HCT116 (cell line): ENCODE results near the gene NPEPL1. TPM values are rescaled to one million over a fixed set of nuclear protein-coding genes. Genes with fewer than 3 reads are reported as not detected.

Experiments used
- ATAC-seq: fragments of 200-7000 bp; cut with Tn5 transposase; 2 replicates; pipeline ENCODE4 v1.9.1; 2020; ENCODE audit warnings: mild to moderate bottlenecking, moderate library complexity
- BruUV-seq: library from RNA; stranded (reverse); fragments of 400-500 nt; replicated peaks from 2 replicates; lab custom pipeline; 2021; lab: Mats Ljungman, UMichigan
- CTCF ChIA-PET: fragments of 300-600 bp; sonication (Branson Sonifier 250); formaldehyde crosslinking; loops from one replicate; lab custom pipeline; 2021; ENCODE audit warnings: antibody characterized with exemption; lab: Charles Lee
- POLR2A ChIA-PET: fragments of 300-600, 350-600 bp; sonication (Branson Sonifier 250); formaldehyde crosslinking; loops from one replicate; lab custom pipeline; 2021; ENCODE audit warnings: antibody characterized with exemption; lab: Charles Lee
- RAD21 ChIA-PET, 2 experiments: fragments of 300-600 bp; sonication (Branson Sonifier 250); formaldehyde crosslinking; loops; one replicate each; lab custom pipeline; 2023; ENCODE audit warnings: low total read pairs in 2 of 2; ENCODE audit not compliant: uncharacterized antibody in 2 of 2, unreplicated experiment in 2 of 2, low non-redundant PET in 1 of 2; lab: Charles Lee
- DNase-seq: peaks from one replicate; pipeline ENCODE4 v3.0.0-alpha.2; 2010; ENCODE audit warnings: low read depth, low spot score
- H2AFZ ChIP-seq: fragments of 200-600 bp; shearing (Covaris generic), sonication (generic); 2 replicates; pipeline ENCODE4 v1.6.1; 2017; ENCODE audit warnings: low read depth, mixed run types, mixed read lengths, antibody characterized with exemption, low read length; ENCODE audit not compliant: poor library complexity, severe bottlenecking
- H3K27ac ChIP-seq: 2 replicates; pipeline ENCODE4 v1.5.1; 2012; ENCODE audit warnings: low read depth, low read length
- H3K27me3 ChIP-seq: fragments of 200-600 bp; sonication (generic); 2 replicates; pipeline ENCODE4 v1.6.1; 2016; ENCODE audit warnings: mixed run types, low read length, mixed read lengths; ENCODE audit not compliant: insufficient read depth
- H3K36me3 ChIP-seq, 2 experiments: fragments of 200-500 bp in 1 of 2; fragments of 200-600 bp in 1 of 2; sonication (Bioruptor generic) in 1 of 2; sonication (generic) in 1 of 2; 2 replicates each; pipeline versions ENCODE4 v1.5.1 to v1.6.1; 2014 to 2016; ENCODE audit warnings: low read length in 2 of 2, inconsistent platforms in 1 of 2, mixed read lengths in 1 of 2, mixed run types in 1 of 2; ENCODE audit not compliant: insufficient read depth in 2 of 2, control insufficient read depth in 1 of 2
- H3K4me1 ChIP-seq, 2 experiments: fragments of 200-600 bp in 1 of 2; sonication (generic) in 1 of 2; 2 replicates each; pipeline versions ENCODE4 v1.5.1 to v1.6.1; 2012 to 2017; ENCODE audit warnings: low read length in 2 of 2, inconsistent platforms in 1 of 2, mild to moderate bottlenecking in 1 of 2, mixed read lengths in 1 of 2, mixed run types in 1 of 2, moderate library complexity in 1 of 2; ENCODE audit not compliant: insufficient read depth in 2 of 2, control insufficient read depth in 1 of 2
- H3K4me2 ChIP-seq: fragments of 200-600 bp; sonication (generic); 2 replicates; pipeline ENCODE4 v1.6.1; 2017; ENCODE audit warnings: mixed run types, low read length, mixed read lengths
- H3K4me3 ChIP-seq, 2 experiments: fragments of 200-600 bp in 1 of 2; sonication (generic) in 1 of 2; replicated peaks in 1 of 2; 2 replicates each; pipeline ENCODE4 v1.5.1; 2011 to 2016; ENCODE audit warnings: low read length in 2 of 2, control low read depth in 1 of 2, low read depth in 1 of 2, mild to moderate bottlenecking in 1 of 2, mixed read lengths in 1 of 2, mixed run types in 1 of 2
- H3K79me2 ChIP-seq: fragments of 200-600 bp; sonication (generic); 2 replicates; pipeline ENCODE4 v1.6.1; 2017; ENCODE audit warnings: mild to moderate bottlenecking, mixed run types, low read length, moderate library complexity, mixed read lengths; ENCODE audit not compliant: insufficient read depth
- H3K9ac ChIP-seq: fragments of 200-600 bp; sonication (generic); 2 replicates; pipeline ENCODE4 v1.6.1; 2016; ENCODE audit warnings: low read length, mixed read lengths
- H3K9me2 ChIP-seq: fragments of 200-600 bp; sonication (generic), shearing (Covaris generic); 2 replicates; pipeline ENCODE4 v1.6.1; 2017; ENCODE audit warnings: mixed run types, mild to moderate bottlenecking, moderate library complexity; ENCODE audit not compliant: insufficient read depth
- H3K9me3 ChIP-seq, 2 experiments: fragments of 200-500 bp in 1 of 2; fragments of 200-600 bp in 1 of 2; sonication (Bioruptor generic) in 1 of 2; sonication (generic) in 1 of 2; 2 replicates each; pipeline ENCODE4 v1.6.1; 2014 to 2017; ENCODE audit warnings: low read length in 2 of 2, mixed read lengths in 2 of 2, inconsistent platforms in 1 of 2, low read depth in 1 of 2, mild to moderate bottlenecking in 1 of 2, mixed run types in 1 of 2, moderate library complexity in 1 of 2; ENCODE audit not compliant: control insufficient read depth in 1 of 2, insufficient read depth in 1 of 2
- H4K20me1 ChIP-seq: fragments of 200-600 bp; sonication (generic), shearing (Covaris generic); 2 replicates; pipeline ENCODE4 v1.6.1; 2017; ENCODE audit warnings: mixed run types, mild to moderate bottlenecking, moderate library complexity; ENCODE audit not compliant: insufficient read depth
- CBX3 ChIP-seq: IDR thresholded peaks from 2 replicates; pipeline ENCODE4 v1.6.1; 2012; ENCODE audit warnings: low read depth
- CEBPB ChIP-seq: IDR thresholded peaks from 2 replicates; pipeline ENCODE4 v1.6.1; 2012; ENCODE audit warnings: low read depth
- TCF7L2 ChIP-seq: IDR thresholded peaks from 2 replicates; pipeline ENCODE4 v1.7.0; 2011; ENCODE audit warnings: borderline replicate concordance, inconsistent platforms; ENCODE audit not compliant: insufficient read depth, insufficient read length; ENCODE audit errors: extremely low read depth
- intact Hi-C: fragments of 100-400 bp; cut with micrococcal nuclease; formaldehyde crosslinking; loops from 2 replicates; pipeline ENCODE4 v1.10.0; 2022
- total RNA-seq: library from RNA; stranded (reverse); gene quantifications from one replicate; pipeline ENCODE4 v1.2.1, GENCODE V29; 2021; ENCODE audit not compliant: unreplicated experiment
- TF ChIP-seq, protein P1 (sequence below): IDR thresholded peaks from 2 replicates; pipeline ENCODE4 v1.6.1; 2012
- TF ChIP-seq, protein P2 (sequence below): IDR thresholded peaks from 2 replicates; pipeline ENCODE4 v1.6.1; 2012; ENCODE audit warnings: low read depth

Gene NPEPL1
- total RNA-seq, 1 experiment from 2014 or later: 16.6 TPM

DNA sequence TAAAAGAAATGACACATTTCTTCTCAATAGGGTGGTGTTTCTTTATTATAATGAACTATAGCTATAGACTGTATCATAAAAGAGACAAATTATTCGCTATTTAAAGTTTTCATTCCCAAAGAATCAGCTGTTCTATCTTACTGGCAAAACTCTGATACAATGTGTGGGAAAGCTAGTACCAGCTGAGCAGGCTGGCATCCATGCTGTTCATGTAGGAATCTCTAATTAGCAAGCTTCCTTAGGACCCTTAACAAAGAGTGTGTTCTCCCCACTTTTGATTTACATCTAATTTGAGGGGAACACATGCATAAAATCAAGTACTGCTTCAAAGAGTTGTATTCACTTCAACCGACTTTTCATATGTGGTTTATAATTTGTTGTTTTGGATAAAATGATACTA is 28.3 kb upstream of the NPEPL1 start (continued):
- TF ChIP-seq, protein P1, sequence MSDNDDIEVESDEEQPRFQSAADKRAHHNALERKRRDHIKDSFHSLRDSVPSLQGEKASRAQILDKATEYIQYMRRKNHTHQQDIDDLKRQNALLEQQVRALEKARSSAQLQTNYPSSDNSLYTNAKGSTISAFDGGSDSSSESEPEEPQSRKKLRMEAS: no peak
- no peak for TF ChIP-seq CBX3

DNA sequence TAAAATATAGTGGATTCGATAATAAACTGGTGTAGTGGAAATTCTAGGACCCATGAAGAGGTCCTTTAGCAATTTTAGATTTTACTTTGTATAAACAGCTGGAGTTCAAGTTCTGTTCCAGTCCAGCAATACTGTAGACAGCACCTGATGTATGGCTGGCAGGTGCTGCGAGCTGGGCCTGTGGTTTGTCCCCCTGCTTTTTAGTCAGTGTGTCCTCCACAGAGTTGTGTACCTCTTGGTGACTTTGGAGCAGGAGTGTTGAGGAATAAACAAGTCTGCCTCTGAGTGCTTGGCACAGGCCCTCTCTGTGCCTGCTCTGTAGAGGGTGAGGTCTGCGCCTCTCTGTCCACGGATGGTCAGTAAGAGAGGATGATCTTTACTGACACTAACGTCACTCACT is 27.7 kb upstream of the NPEPL1 start:
- intact Hi-C loops: no loop called here
- H3K36me3 ChIP-seq: peaks cover 14 to 47% of the 10 kb centered on the region in 2 experiments; a peak in 3 of 4 replicates
- no peaks in the 10 kb centered on the region for H4K20me1 ChIP-seq
- no peaks in the 10 kb centered on the region for H3K9me3 ChIP-seq
- TF ChIP-seq CEBPB: no peak
- TF ChIP-seq TCF7L2: no peak
- ChIA-PET POLR2A (no interaction called here), CTCF (interaction anchor here (1.3 kb wide), 1 partner anchor 14 kb away, joined by 3 read pairs; the partner anchor contains the start of gene STX16), RAD21 (no interaction called here)
- H3K9ac ChIP-seq: no peak overlapping the region
- ATAC-seq (no peak), DNase-seq (no peak)
- peaks cover 84% of the 10 kb centered on the region for H3K79me2 ChIP-seq
- no peak overlapping the region for H3K27ac ChIP-seq
- no peak overlapping the region for H2AFZ ChIP-seq
- no TSS peak for BruUV-seq
- peaks cover 0 to 2% of the 10 kb centered on the region in 2 experiments; a peak in 1 of 4 replicates for H3K4me1 ChIP-seq
- no peak overlapping the region for H3K4me3 ChIP-seq
- H3K4me2 ChIP-seq: no peak overlapping the region
- no peaks in the 10 kb centered on the region for H3K9me2 ChIP-seq
- H3K27me3 ChIP-seq: no peaks in the 10 kb centered on the region

DNA sequence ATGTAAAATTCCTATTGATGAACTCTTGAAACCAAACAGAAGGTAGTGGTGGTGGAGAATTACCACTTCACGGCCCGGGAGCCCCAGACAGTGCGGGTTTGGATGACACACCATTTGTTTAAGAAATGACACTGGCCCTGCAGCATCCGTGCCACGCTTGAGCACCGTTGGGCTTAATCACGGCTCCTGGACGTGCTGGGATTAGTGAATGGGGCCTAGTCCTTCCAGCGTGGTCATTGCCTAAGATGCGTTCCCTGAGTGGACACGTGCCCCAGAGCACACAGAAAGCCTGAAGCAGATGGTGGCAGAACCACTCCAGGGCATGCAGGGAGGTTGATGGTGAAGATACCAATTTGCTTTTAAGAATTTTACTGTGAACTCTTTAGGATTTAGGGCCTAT is 27.0 kb upstream of the NPEPL1 start:
- Histone ChIP-seq H3K9ac (no peak overlapping the region), H3K4me3 (no peak overlapping the region), H3K36me3 (peaks cover 20 to 50% of the 10 kb centered on the region in 2 experiments; a peak in 3 of 4 replicates), H2AFZ (no peak overlapping the region), H3K27me3 (no peaks in the 10 kb centered on the region), H3K4me2 (no peak overlapping the region), H4K20me1 (no peaks in the 10 kb centered on the region), H3K9me2 (no peaks in the 10 kb centered on the region), H3K27ac (no peak overlapping the region), H3K79me2 (peaks cover 77% of the 10 kb centered on the region), H3K4me1 (no peaks in the 10 kb centered on the region), H3K9me3 (no peaks in the 10 kb centered on the region)
- ChIA-PET RAD21 (no interaction called here), CTCF (no interaction called here), POLR2A (no interaction called here)
- TF ChIP-seq, protein P2, sequence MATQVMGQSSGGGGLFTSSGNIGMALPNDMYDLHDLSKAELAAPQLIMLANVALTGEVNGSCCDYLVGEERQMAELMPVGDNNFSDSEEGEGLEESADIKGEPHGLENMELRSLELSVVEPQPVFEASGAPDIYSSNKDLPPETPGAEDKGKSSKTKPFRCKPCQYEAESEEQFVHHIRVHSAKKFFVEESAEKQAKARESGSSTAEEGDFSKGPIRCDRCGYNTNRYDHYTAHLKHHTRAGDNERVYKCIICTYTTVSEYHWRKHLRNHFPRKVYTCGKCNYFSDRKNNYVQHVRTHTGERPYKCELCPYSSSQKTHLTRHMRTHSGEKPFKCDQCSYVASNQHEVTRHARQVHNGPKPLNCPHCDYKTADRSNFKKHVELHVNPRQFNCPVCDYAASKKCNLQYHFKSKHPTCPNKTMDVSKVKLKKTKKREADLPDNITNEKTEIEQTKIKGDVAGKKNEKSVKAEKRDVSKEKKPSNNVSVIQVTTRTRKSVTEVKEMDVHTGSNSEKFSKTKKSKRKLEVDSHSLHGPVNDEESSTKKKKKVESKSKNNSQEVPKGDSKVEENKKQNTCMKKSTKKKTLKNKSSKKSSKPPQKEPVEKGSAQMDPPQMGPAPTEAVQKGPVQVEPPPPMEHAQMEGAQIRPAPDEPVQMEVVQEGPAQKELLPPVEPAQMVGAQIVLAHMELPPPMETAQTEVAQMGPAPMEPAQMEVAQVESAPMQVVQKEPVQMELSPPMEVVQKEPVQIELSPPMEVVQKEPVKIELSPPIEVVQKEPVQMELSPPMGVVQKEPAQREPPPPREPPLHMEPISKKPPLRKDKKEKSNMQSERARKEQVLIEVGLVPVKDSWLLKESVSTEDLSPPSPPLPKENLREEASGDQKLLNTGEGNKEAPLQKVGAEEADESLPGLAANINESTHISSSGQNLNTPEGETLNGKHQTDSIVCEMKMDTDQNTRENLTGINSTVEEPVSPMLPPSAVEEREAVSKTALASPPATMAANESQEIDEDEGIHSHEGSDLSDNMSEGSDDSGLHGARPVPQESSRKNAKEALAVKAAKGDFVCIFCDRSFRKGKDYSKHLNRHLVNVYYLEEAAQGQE: no peak
- intact Hi-C loops: no loop called here
- DNase-seq: no peak
- BruUV-seq: no TSS peak
- ATAC-seq: no peak
